Measurements from ENCODE around the gene TMOD1.

DNA sequence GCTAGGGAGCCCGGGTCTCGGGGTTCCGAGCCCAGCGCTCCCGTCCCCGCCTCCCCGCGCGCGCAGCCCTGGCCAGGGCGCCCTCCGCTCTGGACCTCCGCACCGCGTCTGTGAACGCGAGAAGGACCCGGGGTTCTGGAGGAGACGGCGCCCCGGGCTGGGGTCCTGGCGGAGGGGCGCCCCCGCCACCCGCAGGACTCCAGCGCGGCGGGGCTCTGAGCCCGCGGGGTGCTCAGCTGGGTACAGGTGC lies 431 bp downstream of the TMOD1 start:
- TF ChIP-seq, protein P1, sequence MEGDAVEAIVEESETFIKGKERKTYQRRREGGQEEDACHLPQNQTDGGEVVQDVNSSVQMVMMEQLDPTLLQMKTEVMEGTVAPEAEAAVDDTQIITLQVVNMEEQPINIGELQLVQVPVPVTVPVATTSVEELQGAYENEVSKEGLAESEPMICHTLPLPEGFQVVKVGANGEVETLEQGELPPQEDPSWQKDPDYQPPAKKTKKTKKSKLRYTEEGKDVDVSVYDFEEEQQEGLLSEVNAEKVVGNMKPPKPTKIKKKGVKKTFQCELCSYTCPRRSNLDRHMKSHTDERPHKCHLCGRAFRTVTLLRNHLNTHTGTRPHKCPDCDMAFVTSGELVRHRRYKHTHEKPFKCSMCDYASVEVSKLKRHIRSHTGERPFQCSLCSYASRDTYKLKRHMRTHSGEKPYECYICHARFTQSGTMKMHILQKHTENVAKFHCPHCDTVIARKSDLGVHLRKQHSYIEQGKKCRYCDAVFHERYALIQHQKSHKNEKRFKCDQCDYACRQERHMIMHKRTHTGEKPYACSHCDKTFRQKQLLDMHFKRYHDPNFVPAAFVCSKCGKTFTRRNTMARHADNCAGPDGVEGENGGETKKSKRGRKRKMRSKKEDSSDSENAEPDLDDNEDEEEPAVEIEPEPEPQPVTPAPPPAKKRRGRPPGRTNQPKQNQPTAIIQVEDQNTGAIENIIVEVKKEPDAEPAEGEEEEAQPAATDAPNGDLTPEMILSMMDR (IDR thresholded peaks at IDR 0.05): no peak
- TF ChIP-seq POLR2A (IDR thresholded peaks at IDR 0.05): no peak
